Globus pallidus (tissue), 1 donor: ENCODE results near the gene ZNF705A.
"Not testable (repeated sequence)": the region's sequence is repeated elsewhere in the genome, so short reads cannot be mapped to it uniquely, and the experiment has no call there.

Experiments
- DNase-seq: peaks from one replicate; pipeline ENCODE4 v3.0.0-alpha.2; 2015; ENCODE audit warnings: low spot score

ZNF705A gene

GRCh38 chr12:8184206-8184605, 27.4 kb downstream of the ZNF705A start:
- DNase-seq = not testable (repeated sequence)

GRCh38 chr12:8188088-8188487, 31.3 kb downstream of the ZNF705A start:
- not testable (repeated sequence) for DNase-seq

GRCh38 chr12:8197685-8198308, 41.0 kb downstream of the ZNF705A start:
- not testable (repeated sequence) for DNase-seq

GRCh38 chr12:8218711-8219382, 62.0 kb downstream of the ZNF705A start:
- not testable (repeated sequence) for DNase-seq

GRCh38 chr12:8221375-8221774, 64.6 kb downstream of the ZNF705A start:
- DNase-seq = not testable (repeated sequence)

- DNase-seq = not testable (repeated sequence)
These were observed 65.0 kb downstream of the ZNF705A start for GRCh38 chr12:8221844-8222243.

- not testable (repeated sequence) for DNase-seq
These were observed 65.5 kb downstream of the ZNF705A start for GRCh38 chr12:8222303-8222702.

GRCh38 chr12:8223646-8224045, 66.8 kb downstream of the ZNF705A start:
- DNase-seq = not testable (repeated sequence)

- DNase-seq = not testable (repeated sequence)
These were observed 68.0 kb downstream of the ZNF705A start for GRCh38 chr12:8224782-8225181.

- DNase-seq = no peak
These were observed 69.5 kb downstream of the ZNF705A start for GRCh38 chr12:8226355-8226754.

GRCh38 chr12:8226992-8227731, 70.3 kb downstream of the ZNF705A start, which contains the start of gene FAM90A1:
TSS of gene FAM90A1 (minus strand) at chr12:8227618. CDS start at chr12:8224832, 2,786 bp downstream.
- DNase-seq = not testable (repeated sequence)

GRCh38 chr12:8227732-8228077, 70.9 kb downstream of the ZNF705A start:
- DNase-seq = not testable (repeated sequence)

GRCh38 chr12:8228607-8229006, 71.8 kb downstream of the ZNF705A start:
- not testable (repeated sequence) for DNase-seq

- not testable (repeated sequence) for DNase-seq
These were observed 72.7 kb downstream of the ZNF705A start for GRCh38 chr12:8229486-8229885.
